Activated naive CD8-positive, alpha-beta T cell (primary cell): ENCODE results near the gene NUBPL.

ENCODE experiments used
- H3K27ac Mint-ChIP-seq: one replicate; pipeline ENCODE4 v1.8.0; 2021; ENCODE audit warnings: mixed read lengths
- H3K27me3 Mint-ChIP-seq: one replicate; pipeline ENCODE4 v1.8.0; 2021; ENCODE audit warnings: mixed read lengths
- H3K36me3 Mint-ChIP-seq: one replicate; pipeline ENCODE4 v1.8.0; 2021; ENCODE audit warnings: mixed read lengths
- H3K4me1 Mint-ChIP-seq: one replicate; pipeline ENCODE4 v1.8.0; 2021; ENCODE audit warnings: low read depth, mixed read lengths
- H3K4me3 Mint-ChIP-seq: one replicate; pipeline ENCODE4 v1.8.0; 2021; ENCODE audit warnings: mild to moderate bottlenecking, mixed read lengths
- H3K9me3 Mint-ChIP-seq: one replicate; pipeline ENCODE4 v1.8.0; 2021; ENCODE audit warnings: low read depth, mixed read lengths

The NUBPL gene

DNA sequence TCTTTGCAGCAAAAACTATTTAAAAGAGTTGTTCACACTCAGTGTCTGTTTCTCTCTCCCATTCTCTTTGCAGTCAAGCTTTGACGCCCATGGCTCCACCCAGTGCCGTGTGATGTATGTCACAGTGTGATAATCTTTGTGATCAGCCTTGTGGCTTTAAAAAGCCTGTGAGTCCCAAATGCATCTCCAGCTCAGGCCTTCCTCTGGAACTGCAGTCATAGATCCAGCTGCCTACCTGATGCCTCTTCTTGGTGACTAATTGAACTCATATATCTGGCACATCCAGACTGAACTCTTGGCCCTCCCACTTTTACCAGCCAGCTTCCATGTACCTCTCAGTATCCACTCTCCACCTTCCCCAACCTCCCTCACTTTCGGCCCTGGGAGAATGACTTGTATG lies 333.1 kb downstream of the NUBPL start:
- Mint-ChIP-seq H3K9me3 (no peaks in the 10 kb centered on the region), H3K36me3 (no peaks in the 10 kb centered on the region), H3K27me3 (peaks cover 8% of the 10 kb centered on the region), H3K4me1 (no peaks in the 10 kb centered on the region), H3K4me3 (no peak overlapping the region), H3K27ac (no peak overlapping the region)

GRCh38 chr14:31895206-31895605 lies 334.0 kb downstream of the NUBPL start:
- Mint-ChIP-seq H3K4me1 (no peaks in the 10 kb centered on the region), H3K4me3 (no peak overlapping the region)

GRCh38 chr14:31895646-31896045 lies 334.4 kb downstream of the NUBPL start:
- Mint-ChIP-seq H3K27me3 (peaks cover 8% of the 10 kb centered on the region), H3K36me3 (no peaks in the 10 kb centered on the region), H3K9me3 (no peaks in the 10 kb centered on the region), H3K4me1 (no peaks in the 10 kb centered on the region), H3K27ac (no peak overlapping the region), H3K4me3 (no peak overlapping the region)

More at GRCh38 chr14:31895206-31895605, 334.0 kb downstream of the NUBPL start:
- Mint-ChIP-seq H3K9me3 (no peaks in the 10 kb centered on the region), H3K27me3 (peaks cover 8% of the 10 kb centered on the region), H3K27ac (no peak overlapping the region), H3K36me3 (no peaks in the 10 kb centered on the region)

- Mint-ChIP-seq H3K27ac (no peak overlapping the region), H3K36me3 (no peaks in the 10 kb centered on the region), H3K27me3 (peaks cover 4% of the 10 kb centered on the region), H3K9me3 (no peaks in the 10 kb centered on the region), H3K4me1 (no peaks in the 10 kb centered on the region), H3K4me3 (no peak overlapping the region)
Measured at GRCh38 chr14:31897581-31898186, 336.5 kb downstream of the NUBPL start.

DNA sequence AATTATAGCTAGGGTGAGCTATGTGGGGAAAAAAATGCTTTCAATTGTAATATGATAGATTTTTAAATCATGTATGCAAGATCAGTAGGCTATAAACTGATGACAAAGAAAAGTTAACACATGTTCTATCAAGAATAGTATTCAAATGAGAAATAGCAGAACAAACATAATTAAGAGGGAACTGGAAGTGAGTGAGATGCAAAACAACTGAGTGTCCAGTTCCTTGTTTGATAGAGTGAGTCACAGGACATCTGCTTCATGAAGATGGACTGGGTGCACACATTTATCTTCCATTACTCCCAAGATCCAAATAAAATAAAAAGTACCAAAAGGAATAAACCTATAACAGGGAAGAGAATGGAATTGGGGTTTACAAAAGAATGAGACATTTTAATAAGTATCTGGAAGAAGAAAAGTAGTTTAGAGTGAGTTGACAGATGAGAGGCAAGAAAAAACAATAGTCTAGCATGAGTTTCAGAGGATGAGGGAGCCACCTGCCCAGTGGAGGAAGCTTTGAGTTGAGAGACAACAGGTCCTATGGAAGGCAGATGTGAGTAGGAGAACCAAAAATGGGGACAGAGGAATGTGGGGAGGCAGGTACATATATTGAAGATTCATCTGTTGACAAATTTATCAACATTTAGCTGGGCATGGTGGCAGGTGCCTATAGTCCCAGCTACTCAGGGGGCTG lies 337.8 kb downstream of the NUBPL start:
- H3K36me3 Mint-ChIP-seq: no peaks in the 10 kb centered on the region

DNA sequence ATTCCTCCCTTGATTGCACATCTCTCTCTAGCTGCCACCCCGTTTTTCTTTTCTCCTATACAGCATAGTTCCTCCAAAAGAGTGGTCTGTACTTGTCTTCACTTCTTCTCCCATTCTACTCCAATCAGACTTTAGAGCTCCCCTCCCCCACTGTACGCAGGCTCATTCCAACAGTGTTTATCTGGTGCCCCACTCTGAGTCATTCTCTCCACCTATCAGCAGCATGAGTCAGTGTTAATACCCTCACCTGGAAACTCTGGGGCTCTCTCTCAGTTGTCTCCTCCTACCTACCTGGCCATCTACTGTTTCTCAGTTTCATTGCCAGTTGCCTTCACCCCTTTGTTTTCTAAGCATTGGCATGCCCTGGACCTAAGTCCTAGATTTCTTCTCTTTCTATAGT lies 340.8 kb downstream of the NUBPL start:
- Mint-ChIP-seq H3K4me1 (no peaks in the 10 kb centered on the region), H3K4me3 (no peak overlapping the region), H3K27ac (no peak overlapping the region), H3K36me3 (no peaks in the 10 kb centered on the region), H3K27me3 (peaks cover 1% of the 10 kb centered on the region), H3K9me3 (no peaks in the 10 kb centered on the region)

More for the DNA sequence above, 337.8 kb downstream of the NUBPL start:
- Mint-ChIP-seq H3K27ac (no peak overlapping the region), H3K27me3 (peaks cover 4% of the 10 kb centered on the region), H3K9me3 (no peaks in the 10 kb centered on the region), H3K4me1 (no peaks in the 10 kb centered on the region), H3K4me3 (no peak overlapping the region)

DNA sequence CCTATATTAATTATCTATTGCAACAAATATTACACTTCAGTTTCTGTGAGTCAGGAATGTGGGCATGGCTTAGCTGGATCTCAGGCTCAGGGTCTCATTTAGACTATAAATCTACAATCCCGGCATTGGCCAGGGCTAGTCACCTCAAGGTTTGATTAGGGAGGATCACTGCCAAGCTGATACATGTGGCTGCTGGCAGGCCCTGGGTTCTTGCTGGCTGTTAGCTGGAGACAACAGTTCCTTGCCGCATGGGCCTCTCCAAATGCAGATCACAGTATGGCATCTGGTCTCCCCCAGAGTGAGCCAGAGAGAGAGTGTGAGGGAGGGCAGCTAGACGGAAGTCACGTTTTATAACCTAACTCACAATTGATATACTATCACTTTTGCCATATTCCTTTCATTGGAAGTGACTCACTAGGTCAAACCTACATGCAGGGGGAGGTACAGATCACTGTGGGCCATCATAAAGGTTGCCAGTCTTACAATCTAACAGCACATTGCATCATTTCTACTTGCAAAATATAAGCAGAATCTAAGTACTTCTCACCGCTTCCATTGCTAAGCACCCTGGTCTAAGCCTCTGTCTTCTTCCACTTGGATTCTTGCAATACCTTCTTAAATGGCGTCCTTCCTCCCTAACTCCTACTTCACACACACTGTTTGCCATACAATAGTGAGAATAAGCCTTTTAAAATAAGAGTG lies 341.9 kb downstream of the NUBPL start:
- H3K9me3 Mint-ChIP-seq: no peaks in the 10 kb centered on the region
- no peak overlapping the region for H3K4me3 Mint-ChIP-seq
- H3K27me3 Mint-ChIP-seq: no peaks in the 10 kb centered on the region
- no peaks in the 10 kb centered on the region for H3K36me3 Mint-ChIP-seq
- no peak overlapping the region for H3K27ac Mint-ChIP-seq
- no peaks in the 10 kb centered on the region for H3K4me1 Mint-ChIP-seq

GRCh38 chr14:31909977-31910376 lies 348.8 kb downstream of the NUBPL start:
- Mint-ChIP-seq H3K9me3 (peaks cover 24% of the 10 kb centered on the region), H3K36me3 (peaks cover 6% of the 10 kb centered on the region), H3K27me3 (peaks cover 7% of the 10 kb centered on the region), H3K4me1 (no peaks in the 10 kb centered on the region), H3K4me3 (no peak overlapping the region), H3K27ac (no peak overlapping the region)
